Measurements from ENCODE around the gene SCUBE3.

SCUBE3 gene

DNA sequence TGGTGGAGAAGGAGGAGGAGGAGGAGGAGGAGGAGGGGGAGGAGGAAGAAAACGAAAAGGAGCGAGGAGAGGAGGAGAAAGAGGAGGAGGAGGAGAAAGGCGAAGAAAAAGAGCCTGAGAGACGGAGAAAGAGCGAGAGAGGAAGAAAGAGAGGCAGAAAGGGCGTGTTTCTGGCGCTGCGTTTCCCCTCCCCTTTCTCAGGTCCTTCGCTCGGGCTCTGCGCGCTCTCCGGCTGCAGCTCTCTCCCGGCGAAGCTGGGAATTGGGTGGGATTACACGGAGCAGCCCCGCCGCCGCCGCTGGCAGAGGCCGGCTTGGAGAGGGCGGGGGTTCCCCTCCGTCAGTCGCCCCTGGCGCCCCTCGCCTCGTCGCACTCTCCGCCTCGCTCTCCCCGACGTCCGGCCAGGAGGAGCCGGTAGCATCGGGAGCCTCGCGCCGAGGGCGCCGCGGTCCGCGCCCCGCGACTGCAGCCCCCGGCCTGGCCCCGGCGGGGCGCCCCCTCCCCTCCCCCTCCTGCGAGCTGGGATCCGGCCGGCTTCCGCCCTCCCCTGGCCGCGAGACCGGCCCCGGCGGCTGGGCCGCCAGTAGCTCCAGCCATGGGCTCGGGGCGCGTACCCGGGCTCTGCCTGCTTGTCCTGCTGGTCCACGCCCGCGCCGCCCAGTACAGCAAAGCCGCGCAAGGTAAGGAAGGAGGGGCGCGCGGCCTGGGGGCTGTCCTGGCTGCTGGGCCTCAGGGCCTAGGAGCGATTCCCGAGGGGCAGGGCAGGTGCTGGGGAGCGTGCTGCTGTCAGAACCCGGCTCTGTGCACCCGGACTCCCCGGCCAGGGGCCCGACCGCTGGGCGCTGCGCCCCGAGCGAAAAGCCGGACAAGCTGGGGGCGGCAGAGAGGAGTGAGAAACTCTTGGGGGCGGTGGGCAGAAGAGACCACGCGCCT is at the start of gene SCUBE3:
Gene SCUBE3, plus strand, starts transcription at position 133 of the 933 bp plus-strand sequence. Its CDS starts 463 bp downstream, at position 596.
- DNase-seq (ENCODE audit: low spot score) = peak; percentile 78

DNA sequence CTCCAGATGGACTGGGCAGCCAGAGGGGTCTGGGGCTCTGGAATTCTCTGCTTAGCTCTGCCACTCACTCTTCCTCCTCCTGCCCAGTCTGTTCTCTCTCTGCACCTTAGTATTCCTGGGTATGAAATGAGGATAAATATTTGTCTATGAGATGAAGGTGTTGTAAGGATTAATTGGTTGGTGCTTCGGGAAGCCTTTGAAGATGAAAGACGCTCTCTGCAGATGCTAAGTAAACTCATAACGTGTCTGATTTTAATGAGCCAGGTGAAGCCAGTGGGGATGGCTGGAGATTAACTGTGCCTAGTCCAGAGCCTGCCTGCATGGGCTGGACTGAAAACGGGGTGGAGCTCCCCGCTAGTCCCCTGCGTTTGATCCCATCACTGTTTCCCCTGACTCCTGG is 49.5 kb upstream of the SCUBE3 start:
- no peak for DNase-seq (ENCODE audit: low spot score)

DNA sequence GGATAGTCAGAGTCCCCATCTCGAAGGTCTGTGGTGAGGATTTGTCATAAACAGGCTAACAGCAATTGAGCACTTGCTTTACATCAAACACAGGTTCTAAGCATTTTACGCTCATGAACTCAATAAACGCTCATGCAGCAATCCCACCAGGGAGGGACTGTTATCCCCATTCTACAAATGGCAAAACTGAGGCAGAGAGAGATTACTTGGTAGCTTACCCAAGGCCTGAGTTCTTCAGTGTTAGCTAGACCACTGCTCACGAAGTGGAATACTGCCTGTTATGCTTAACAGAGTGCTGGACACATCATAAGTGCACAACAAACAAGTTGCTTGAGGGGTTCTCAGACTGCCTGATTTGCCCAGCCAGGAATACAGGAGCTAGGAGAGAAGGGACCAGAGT is 48.9 kb upstream of the SCUBE3 start:
- DNase-seq (ENCODE audit: low spot score) = no peak

- DNase-seq (ENCODE audit: low spot score) = no peak
Observed at GRCh38 chr6:35165630-35166071, 48.1 kb upstream of the SCUBE3 start.

DNA sequence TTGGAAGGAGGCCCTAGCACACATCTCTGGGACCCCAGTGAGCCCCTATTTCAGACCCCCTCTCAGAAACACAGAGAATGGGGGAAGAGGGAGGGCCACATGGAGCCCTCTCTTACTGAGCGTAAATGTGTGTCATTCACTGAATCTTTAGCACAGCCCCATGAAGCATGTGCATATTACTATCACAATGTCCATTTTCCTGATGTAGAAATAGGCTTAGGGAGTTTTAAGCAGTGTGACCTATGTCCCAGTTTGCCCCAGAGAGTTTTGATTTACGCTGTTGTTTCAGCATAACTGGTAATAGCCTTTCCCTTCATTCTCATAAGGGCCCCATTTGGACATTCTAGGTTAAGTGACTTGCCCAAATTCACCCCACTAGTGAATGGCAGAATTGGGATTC is 47.6 kb upstream of the SCUBE3 start:
- DNase-seq (ENCODE audit: low spot score) = no peak

DNA sequence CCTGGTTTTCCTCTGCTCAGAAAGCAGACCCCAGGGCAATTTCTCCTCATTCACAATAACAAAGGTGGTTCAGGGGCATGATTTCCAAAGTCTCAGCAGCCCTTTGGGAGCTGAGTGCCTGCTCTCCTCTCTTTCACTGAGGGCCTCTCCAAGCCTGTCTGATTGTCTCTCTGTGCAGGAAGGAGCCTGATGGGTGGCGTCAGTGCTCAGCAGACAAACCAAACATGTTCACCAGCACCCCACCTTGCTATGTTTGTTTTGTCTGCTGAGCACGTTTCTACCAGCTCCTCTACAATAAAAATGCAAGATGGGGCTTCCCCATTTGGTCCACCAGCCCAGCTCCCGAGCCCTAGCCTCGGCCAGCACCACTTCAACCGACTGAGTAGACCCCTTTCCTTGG is 47.2 kb upstream of the SCUBE3 start:
- DNase-seq (ENCODE audit: low spot score) = no peak

DNA sequence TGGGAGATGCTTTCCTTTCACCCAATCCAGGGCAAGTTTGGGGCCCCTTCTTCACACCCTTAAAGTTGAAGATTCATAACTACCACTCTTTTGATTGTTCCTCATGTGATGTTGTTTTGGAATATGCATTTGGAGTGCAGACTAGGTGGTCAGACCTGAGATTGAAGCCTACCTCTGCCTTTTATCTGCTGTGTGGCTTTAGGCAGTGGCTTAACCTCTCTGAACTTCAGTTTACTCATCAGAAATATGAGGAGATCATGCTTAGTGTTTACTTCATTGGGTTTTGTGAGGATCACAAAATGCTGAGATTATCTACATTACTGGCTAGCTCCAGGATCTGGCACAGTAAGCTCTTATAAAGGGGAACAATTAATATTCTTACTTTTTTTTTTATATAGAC is 46.3 kb upstream of the SCUBE3 start:
- DNase-seq (ENCODE audit: low spot score) = no peak

DNA sequence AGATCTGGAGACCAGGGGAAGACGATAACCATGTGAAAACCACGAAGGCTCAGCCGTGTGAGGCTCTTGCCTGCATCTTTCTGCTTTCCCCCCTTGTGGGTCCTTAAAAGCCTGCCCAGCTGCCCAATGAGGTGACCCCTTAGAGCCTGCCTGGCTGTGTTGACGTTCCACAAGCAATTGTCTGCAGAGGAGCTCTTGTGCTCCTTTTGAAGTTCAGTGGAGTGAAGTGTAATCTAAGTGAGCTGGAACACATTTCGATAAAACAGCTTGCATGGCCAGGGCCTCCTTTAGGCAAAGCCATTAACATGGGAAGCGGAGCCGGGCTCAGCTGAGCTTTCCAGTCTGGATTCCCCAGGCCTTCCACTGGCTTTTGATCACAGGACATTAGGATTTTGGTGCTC is 45.3 kb upstream of the SCUBE3 start:
- DNase-seq (ENCODE audit: low spot score) = no peak

- peak; percentile 33 for DNase-seq (ENCODE audit: low spot score)
Observed at GRCh38 chr6:35170166-35170565, 43.6 kb upstream of the SCUBE3 start.

DNA sequence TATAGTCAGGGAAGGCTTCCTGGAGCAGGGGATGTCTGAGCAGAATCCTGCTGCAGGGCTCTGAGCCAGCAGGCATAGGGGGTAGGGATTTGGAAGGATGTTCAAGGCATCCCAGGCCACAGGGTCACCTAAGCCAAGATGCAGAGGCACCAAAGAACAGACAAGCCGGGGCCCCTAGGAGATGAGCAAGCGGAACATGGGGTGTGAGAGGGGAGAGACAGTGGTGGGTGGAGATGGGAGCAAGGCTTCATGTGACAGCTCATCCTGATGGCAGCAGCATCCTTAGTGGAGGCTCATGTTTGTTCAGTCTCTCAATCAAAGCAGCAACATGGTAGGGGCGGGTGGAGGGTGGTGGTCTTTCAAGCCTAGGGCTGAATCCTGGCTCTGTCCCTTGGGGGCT is 42.9 kb upstream of the SCUBE3 start:
- no peak for DNase-seq (ENCODE audit: low spot score)

GRCh38 chr6:35173044-35173426 is 40.7 kb upstream of the SCUBE3 start:
- no peak for DNase-seq (ENCODE audit: low spot score)

DNA sequence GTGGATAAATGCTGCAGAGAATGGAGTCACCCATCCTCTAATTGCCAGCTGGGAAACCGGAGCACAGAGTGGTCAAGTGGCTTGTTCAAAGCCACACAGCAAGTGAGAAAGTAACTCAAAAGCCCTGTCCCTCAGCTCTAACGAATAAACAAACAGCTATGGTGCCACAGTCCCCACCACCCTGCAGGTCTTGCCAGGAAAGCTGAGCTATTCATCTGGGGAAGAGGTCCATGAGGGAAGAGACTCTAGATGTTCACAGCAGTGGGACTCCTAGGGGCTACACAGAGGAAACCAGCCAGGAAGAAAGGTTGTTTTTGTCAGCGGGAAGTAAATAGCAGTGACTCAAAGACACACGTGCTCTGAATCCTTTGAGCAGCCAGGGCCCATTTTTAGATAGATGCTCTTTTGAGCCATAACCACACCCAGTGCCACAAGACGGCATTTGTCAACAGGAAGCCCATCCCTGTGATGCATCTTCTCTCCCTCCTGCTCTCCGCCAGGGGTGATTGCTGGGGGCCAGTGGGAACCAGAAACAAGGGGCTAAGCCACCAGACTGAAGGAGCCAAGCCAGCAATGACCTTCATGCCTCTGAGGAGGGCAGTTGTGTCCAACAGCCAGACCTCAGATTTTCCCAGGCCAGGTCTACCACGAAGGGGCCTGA is 40.2 kb upstream of the SCUBE3 start:
- DNase-seq (ENCODE audit: low spot score) = no peak

- DNase-seq (ENCODE audit: low spot score) = no peak
Observed at GRCh38 chr6:35174088-35174434, 39.7 kb upstream of the SCUBE3 start.

- no peak for DNase-seq (ENCODE audit: low spot score)
Observed at GRCh38 chr6:35174501-35174900, 39.3 kb upstream of the SCUBE3 start.

DNA sequence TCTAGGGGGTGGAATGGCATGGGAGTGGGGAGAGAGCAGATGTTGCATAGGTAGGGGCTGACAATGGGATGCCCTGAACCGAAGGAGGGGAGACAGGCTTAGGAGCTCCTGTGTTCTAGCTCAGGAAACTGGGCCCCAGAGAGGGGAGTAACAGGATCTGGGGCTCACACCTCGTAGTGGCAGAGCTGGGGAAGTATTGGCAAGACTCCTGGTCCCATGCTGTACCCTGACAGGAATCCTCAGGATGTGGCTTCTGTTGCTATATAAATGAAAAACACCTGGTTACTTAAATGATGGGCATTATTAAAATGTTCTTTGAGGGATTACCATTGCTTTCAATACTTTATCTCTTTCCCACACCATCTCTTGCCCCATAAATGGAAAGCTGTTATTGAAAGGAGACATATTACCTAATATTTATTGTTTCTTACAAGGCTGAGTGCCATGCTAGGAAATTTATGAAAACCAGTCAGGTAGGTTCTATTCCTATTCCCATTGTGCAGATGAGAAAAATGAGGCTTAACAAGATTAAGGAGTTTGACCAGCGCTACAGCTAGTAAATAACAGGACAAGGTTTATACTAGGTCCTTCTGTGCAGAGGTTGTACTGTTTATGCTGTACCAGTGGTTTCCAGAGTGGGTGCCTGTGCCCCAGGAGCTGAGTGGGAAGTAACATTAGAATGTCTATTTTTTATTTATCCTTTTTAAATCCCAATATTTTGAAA is 37.3 kb upstream of the SCUBE3 start:
- no peak for DNase-seq (ENCODE audit: low spot score)

- no peak for DNase-seq (ENCODE audit: low spot score)
Observed at GRCh38 chr6:35177157-35177556, 36.6 kb upstream of the SCUBE3 start.

- DNase-seq (ENCODE audit: low spot score) = no peak
Observed at GRCh38 chr6:35177596-35177995, 36.2 kb upstream of the SCUBE3 start.

DNA sequence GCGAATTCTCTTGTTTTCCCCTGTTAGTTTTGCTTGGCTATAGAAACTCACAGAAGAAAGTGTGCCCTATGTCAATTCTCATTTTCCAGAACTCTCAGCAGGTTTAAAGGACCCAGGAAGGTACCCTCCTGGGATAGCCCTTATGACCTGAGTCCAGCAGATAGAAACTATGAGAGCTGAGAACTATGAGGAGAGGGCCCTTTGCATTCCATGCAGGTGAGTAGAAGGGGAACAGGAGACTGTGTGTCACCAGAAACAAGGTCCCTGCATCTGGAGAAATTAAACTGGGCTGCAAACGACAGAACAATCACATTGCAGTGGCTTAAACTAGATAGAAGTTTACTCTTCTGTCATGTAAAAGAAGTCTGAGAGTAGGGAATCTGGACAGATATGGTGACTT is 35.7 kb upstream of the SCUBE3 start:
- DNase-seq (ENCODE audit: low spot score) = no peak

DNA sequence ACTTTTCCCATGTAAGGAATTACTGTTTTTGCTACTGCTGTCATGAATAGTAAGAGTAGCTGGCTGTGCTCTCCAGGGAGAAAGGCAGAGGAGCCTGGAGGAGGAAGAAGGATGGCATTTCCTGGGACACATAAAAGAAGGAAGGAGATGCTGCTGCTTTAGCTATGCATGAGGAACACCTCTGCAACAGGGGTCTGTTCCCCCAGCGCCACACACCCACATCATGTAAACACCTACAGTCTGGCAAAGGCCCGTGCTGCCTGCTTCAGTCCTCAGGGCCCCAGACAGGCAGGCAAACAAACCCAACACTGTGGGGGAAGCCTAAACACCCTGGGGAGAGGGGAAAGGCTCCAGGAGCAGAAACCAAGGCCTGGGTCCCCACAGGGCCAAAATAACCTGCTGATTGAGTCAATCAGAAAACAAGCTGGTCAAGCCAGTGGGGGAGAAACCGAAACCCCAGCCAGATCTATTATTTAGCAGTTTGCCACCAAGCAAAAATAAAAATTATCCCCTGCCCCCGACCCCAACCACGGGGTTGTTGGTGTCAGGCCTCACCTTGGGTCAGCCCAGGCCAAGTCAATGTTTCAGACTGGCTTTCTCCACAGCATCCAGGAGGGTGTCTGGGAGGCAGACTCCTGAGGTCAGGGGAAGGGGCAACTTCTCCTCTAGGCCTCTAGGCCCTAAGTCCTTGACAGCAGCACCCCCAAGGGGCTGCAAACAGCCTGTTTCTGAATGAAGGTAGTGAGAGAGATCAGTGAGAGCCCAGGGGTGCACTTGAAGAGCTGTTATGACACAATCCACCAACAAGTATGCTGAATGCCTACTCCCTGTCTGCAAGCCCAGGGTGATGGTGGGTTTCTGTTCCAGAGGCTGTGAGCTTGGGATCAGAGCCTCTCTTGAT is 34.6 kb upstream of the SCUBE3 start:
- no peak for DNase-seq (ENCODE audit: low spot score)

DNA sequence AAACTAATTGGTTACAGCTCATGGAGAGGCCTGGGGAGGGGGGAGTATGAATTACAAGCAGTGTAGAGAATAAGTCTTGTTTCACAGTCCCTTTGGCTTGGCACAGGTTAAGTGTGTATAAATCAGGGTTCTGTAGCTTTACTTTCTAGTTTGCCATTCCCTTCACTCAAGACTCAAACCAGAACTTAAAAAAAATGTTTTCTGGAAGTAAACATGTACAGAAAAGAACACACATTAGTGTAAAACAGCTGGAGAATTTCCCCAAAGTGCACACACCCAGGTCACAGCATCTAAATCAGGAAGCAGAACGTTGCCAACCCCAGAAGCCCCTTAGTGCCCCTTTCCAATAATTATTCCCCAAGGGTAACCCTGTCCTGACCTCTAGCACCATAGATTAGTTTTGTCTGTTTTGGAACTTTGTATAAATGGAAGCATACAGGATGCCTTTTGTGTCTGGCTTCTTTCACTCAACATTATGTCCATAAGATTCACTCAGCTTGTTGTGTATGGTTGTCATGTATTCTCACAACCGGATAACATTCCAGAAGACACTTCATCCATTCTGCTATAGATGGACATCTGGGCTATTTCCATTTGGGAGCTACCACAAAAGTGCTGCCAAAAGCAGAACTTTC is 33.7 kb upstream of the SCUBE3 start:
- DNase-seq (ENCODE audit: low spot score) = no peak

GRCh38 chr6:35181308-35181932 is 32.3 kb upstream of the SCUBE3 start:
- DNase-seq (ENCODE audit: low spot score) = peak; percentile 68
